HL-60 (cell line): ENCODE measurements around the gene SH3PXD2A.

ENCODE experiments used
- DNase-seq, 2 experiments: peaks; one replicate each; pipeline ENCODE4 v3.0.0-alpha.2; 2010 to 2020; ENCODE audit warnings: low read depth in 1 of 2, low spot score in 1 of 2
- H3K27ac ChIP-seq: fragments of 250-450 bp; sonication (Bioruptor Pico); replicated peaks from 2 replicates; pipeline ENCODE4 v1.5.1; 2020; ENCODE audit warnings: mild to moderate bottlenecking, moderate library complexity
- H3K27me3 ChIP-seq: fragments of 250-450 bp; sonication (Bioruptor Pico); 2 replicates; pipeline ENCODE4 v1.5.1; 2021; ENCODE audit warnings: mild to moderate bottlenecking, moderate library complexity; ENCODE audit not compliant: insufficient read depth, poor library complexity, severe bottlenecking
- H3K4me3 ChIP-seq: replicated peaks from 2 replicates; pipeline ENCODE4 v1.5.1; 2011; ENCODE audit warnings: mild to moderate bottlenecking, control low read depth, low read length; ENCODE audit not compliant: insufficient read depth
- GABPA ChIP-seq: IDR thresholded peaks from 2 replicates; pipeline ENCODE4 v1.6.1; 2012; ENCODE audit warnings: low read depth
- POLR2AphosphoS5 ChIP-seq: IDR thresholded peaks from 2 replicates; pipeline ENCODE4 v1.6.1; 2012; ENCODE audit warnings: low read depth
- REST ChIP-seq: IDR thresholded peaks from 2 replicates; pipeline ENCODE4 v1.6.1; 2012; ENCODE audit warnings: low read depth; ENCODE audit not compliant: insufficient replicate concordance
- SPI1 ChIP-seq: IDR thresholded peaks from 2 replicates; pipeline ENCODE4 v1.6.1; 2012; ENCODE audit warnings: low read depth, mild to moderate bottlenecking, borderline replicate concordance
- TF ChIP-seq, protein P1 (sequence below): IDR thresholded peaks from one replicate; pipeline ENCODE4 v1.5.1; 2011; ENCODE audit warnings: low read length, control low read depth, inconsistent platforms; ENCODE audit not compliant: insufficient read depth

Gene SH3PXD2A

GRCh38 chr10:103668351-103669242, 186.8 kb downstream of the SH3PXD2A start:
- TF ChIP-seq POLR2AphosphoS5: peak; percentile 23; the same call in 1 of the 2 replicates
- no peak for TF ChIP-seq SPI1
- TF ChIP-seq REST: no peak
- TF ChIP-seq, protein P1, sequence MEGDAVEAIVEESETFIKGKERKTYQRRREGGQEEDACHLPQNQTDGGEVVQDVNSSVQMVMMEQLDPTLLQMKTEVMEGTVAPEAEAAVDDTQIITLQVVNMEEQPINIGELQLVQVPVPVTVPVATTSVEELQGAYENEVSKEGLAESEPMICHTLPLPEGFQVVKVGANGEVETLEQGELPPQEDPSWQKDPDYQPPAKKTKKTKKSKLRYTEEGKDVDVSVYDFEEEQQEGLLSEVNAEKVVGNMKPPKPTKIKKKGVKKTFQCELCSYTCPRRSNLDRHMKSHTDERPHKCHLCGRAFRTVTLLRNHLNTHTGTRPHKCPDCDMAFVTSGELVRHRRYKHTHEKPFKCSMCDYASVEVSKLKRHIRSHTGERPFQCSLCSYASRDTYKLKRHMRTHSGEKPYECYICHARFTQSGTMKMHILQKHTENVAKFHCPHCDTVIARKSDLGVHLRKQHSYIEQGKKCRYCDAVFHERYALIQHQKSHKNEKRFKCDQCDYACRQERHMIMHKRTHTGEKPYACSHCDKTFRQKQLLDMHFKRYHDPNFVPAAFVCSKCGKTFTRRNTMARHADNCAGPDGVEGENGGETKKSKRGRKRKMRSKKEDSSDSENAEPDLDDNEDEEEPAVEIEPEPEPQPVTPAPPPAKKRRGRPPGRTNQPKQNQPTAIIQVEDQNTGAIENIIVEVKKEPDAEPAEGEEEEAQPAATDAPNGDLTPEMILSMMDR: no peak
- no peak for TF ChIP-seq GABPA
- Histone ChIP-seq H3K4me3 (no peak overlapping the region), H3K27me3 (no peaks in the 10 kb centered on the region), H3K27ac (no peak overlapping the region)
- DNase-seq: no peak

DNA sequence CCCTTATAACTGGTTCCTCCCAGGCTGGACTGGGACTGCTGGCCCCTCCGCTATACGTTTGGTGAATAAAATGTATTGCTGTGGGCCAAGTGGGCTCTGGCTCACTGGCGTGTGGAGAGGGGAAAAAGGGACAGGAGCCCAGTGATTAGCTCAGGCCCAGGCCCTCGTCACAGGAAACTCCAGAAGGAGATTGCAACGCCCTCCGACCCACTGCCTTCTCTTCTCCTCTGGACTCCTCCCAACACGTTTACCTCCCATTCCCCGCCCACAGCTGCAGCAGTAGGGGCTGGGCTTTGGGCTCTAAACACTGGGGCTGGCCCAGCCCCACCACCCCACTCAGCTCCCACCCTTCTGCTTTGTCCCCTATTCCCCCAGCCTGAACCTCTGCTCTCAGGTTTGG, 188.0 kb downstream of the SH3PXD2A start:
- Histone ChIP-seq H3K27me3 (no peaks in the 10 kb centered on the region), H3K4me3 (no peak overlapping the region), H3K27ac (no peak overlapping the region)
- TF ChIP-seq REST (no peak), SPI1 (no peak)
- DNase-seq: no peak

DNA sequence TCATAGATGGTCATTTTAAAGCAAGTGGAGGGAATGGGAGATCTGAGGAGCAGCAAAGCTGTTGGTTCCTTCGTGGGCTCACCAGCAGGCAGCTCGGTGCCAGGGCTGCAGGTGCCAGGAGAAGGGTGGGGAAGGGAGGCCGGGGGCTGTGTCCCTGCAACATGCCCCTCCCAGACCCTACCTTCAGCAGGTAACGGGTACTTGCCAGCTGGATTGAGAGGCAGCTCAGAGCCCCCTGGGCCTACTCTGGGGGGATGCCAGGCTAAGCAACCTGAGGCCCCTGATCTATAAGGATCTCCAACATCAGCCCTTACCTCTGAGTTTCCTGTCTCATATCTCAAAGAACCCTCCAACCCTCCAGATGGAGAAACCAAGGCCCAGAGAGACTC, 188.6 kb downstream of the SH3PXD2A start:
- Histone ChIP-seq H3K27ac (no peak overlapping the region), H3K4me3 (no peak overlapping the region), H3K27me3 (no peaks in the 10 kb centered on the region)
- no peak for TF ChIP-seq REST
- TF ChIP-seq, protein P1: no peak
- no peak for TF ChIP-seq POLR2AphosphoS5
- TF ChIP-seq GABPA: no peak
- TF ChIP-seq SPI1: no peak
- no peak for DNase-seq
